Liver (tissue), 9 donors: ENCODE measurements around the gene TBCCD1. TPM values are rescaled to one million over a fixed set of nuclear protein-coding genes. Genes with fewer than 3 reads are reported as not detected.

ENCODE experiments used
- DNase-seq: peaks from one replicate; pipeline ENCODE4 v3.0.0-alpha.2; 2017; ENCODE audit warnings: low spot score
- H3K27ac ChIP-seq, 2 donors: one replicate each; pipeline ENCODE4 v1.7.0; 2013; ENCODE audit warnings: inconsistent platforms in 2 of 2, low read length in 2 of 2, control low read depth in 1 of 2, low read depth in 1 of 2, mild to moderate bottlenecking in 1 of 2
- H3K27me3 ChIP-seq, 4 donors: one replicate each; pipeline versions ENCODE4 v1.6.1 to v1.7.0; 2013; ENCODE audit warnings: low read length in 3 of 4, inconsistent platforms in 1 of 4, mild to moderate bottlenecking in 1 of 4, moderate library complexity in 1 of 4; ENCODE audit not compliant: control insufficient read depth in 4 of 4, insufficient read depth in 4 of 4
- H3K36me3 ChIP-seq, 4 donors: one replicate each; pipeline versions ENCODE4 v1.6.1 to v1.7.0; 2013; ENCODE audit warnings: low read length in 3 of 4, mild to moderate bottlenecking in 3 of 4, low read depth in 1 of 4, moderate library complexity in 1 of 4; ENCODE audit not compliant: control insufficient read depth in 4 of 4, insufficient read depth in 3 of 4
- H3K4me1 ChIP-seq, 4 donors: one replicate each; pipeline versions ENCODE4 v1.6.1 to v1.7.0; 2013; ENCODE audit warnings: low read length in 3 of 4, mild to moderate bottlenecking in 3 of 4, moderate library complexity in 1 of 4; ENCODE audit not compliant: control insufficient read depth in 4 of 4, insufficient read depth in 4 of 4
- H3K4me3 ChIP-seq, 3 donors: one replicate each; pipeline versions ENCODE4 v1.6.1 to v1.7.0; 2013; ENCODE audit warnings: low read length in 3 of 3, control low read depth in 1 of 3, low read depth in 1 of 3, mild to moderate bottlenecking in 1 of 3
- H3K9ac ChIP-seq, 2 donors: one replicate each; pipeline ENCODE4 v1.7.0; 2013; ENCODE audit warnings: low read length in 2 of 2, mild to moderate bottlenecking in 2 of 2, moderate library complexity in 2 of 2, control low read depth in 1 of 2, low read depth in 1 of 2
- H3K9me3 ChIP-seq, 4 donors: one replicate each; pipeline versions ENCODE4 v1.6.1 to v1.7.0; 2013; ENCODE audit warnings: low read length in 3 of 4; ENCODE audit not compliant: control insufficient read depth in 4 of 4
- ATF3 ChIP-seq: IDR thresholded peaks from 2 replicates; pipeline ENCODE4 v1.6.1; 2016; ENCODE audit warnings: antibody characterized with exemption
- CTCF ChIP-seq: fragments of 150-350 bp; IDR thresholded peaks from 2 replicates; pipeline ENCODE4 v1.5.1; 2017; ENCODE audit warnings: improper control_type of control experiment, low read depth, low read length; ENCODE audit not compliant: missing input control
- EGR1 ChIP-seq, 2 donors: IDR thresholded peaks; 2 replicates each; pipeline ENCODE4 v1.6.1; 2016 to 2018; ENCODE audit warnings: antibody characterized with exemption in 2 of 2, low read depth in 2 of 2
- FOXA1 ChIP-seq: IDR thresholded peaks from 2 replicates; pipeline ENCODE4 v1.6.1; 2016; ENCODE audit warnings: antibody characterized with exemption
- FOXA2 ChIP-seq: IDR thresholded peaks from 2 replicates; pipeline ENCODE4 v1.6.1; 2016; ENCODE audit warnings: antibody characterized with exemption
- GABPA ChIP-seq, 2 donors: IDR thresholded peaks in 1 of 2; conservative IDR thresholded peaks in 1 of 2; 2 replicates each; pipeline ENCODE4 v1.6.1; 2016; ENCODE audit warnings: antibody characterized with exemption in 2 of 2, mild to moderate bottlenecking in 1 of 2, moderate library complexity in 1 of 2
- HNF4A ChIP-seq, 2 donors: conservative IDR thresholded peaks; 2 replicates each; pipeline ENCODE4 v1.6.1; 2016; ENCODE audit warnings: antibody characterized with exemption in 2 of 2, mild to moderate bottlenecking in 2 of 2
- HNF4G ChIP-seq: IDR thresholded peaks from 2 replicates; pipeline ENCODE4 v1.6.1; 2016; ENCODE audit warnings: antibody characterized with exemption
- JUND ChIP-seq, 2 donors: IDR thresholded peaks; 2 replicates each; pipeline ENCODE4 v1.6.1; 2016; ENCODE audit warnings: antibody characterized with exemption in 2 of 2
- MAX ChIP-seq: IDR thresholded peaks from 2 replicates; pipeline ENCODE4 v1.6.1; 2016; ENCODE audit warnings: antibody characterized with exemption
- NR2F2 ChIP-seq: IDR thresholded peaks from 2 replicates; pipeline ENCODE4 v1.6.1; 2016; ENCODE audit warnings: antibody characterized with exemption
- RAD21 ChIP-seq, 2 donors: IDR thresholded peaks; 2 replicates each; pipeline ENCODE4 v1.6.1; 2016; ENCODE audit warnings: antibody characterized with exemption in 2 of 2, mild to moderate bottlenecking in 2 of 2
- REST ChIP-seq: IDR thresholded peaks from 2 replicates; pipeline ENCODE4 v1.6.1; 2016; ENCODE audit warnings: antibody characterized with exemption, mild to moderate bottlenecking
- RXRA ChIP-seq, 2 donors: IDR thresholded peaks; 2 replicates each; pipeline ENCODE4 v1.6.1; 2017 to 2018; ENCODE audit warnings: antibody characterized with exemption in 2 of 2, mild to moderate bottlenecking in 1 of 2
- SP1 ChIP-seq: IDR thresholded peaks from 2 replicates; pipeline ENCODE4 v1.6.1; 2018; ENCODE audit warnings: antibody characterized with exemption, mild to moderate bottlenecking
- TAF1 ChIP-seq: conservative IDR thresholded peaks from 2 replicates; pipeline ENCODE4 v1.6.1; 2016; ENCODE audit warnings: antibody characterized with exemption, mild to moderate bottlenecking
- YY1 ChIP-seq: IDR thresholded peaks from 2 replicates; pipeline ENCODE4 v1.6.1; 2016; ENCODE audit warnings: antibody characterized with exemption, mild to moderate bottlenecking
- ZBTB33 ChIP-seq: IDR thresholded peaks from 2 replicates; pipeline ENCODE4 v1.6.1; 2016; ENCODE audit warnings: antibody characterized with exemption
- WGBS: extraction: QIAGEN DNeasy Blood & Tissue Kit; methylation state at CpG from one replicate; pipeline ENCODE4 v1.1.7; 2013; 5-methylcytosine and 5-hydroxymethylcytosine counted together
- polyA plus RNA-seq, 2 donors: library from polyadenylated mRNA; stranded (reverse) in 1 of 2; unstranded in 1 of 2; fragments of 200-250 nt in 1 of 2; fragments of >200 nt in 1 of 2; fragmentation: Nextera tagmentation in 1 of 2; extraction: Ambion mirVana in 1 of 2; gene quantifications; one replicate each; pipeline versions ENCODE4 v1.2.1 to v1.2.3, GENCODE V29; 2013 to 2015
- total RNA-seq, 2 donors: library from RNA; depleted of rRNA; stranded (reverse); fragments of >200 nt; gene quantifications; one replicate each; pipeline ENCODE4 v1.2.3, GENCODE V29; 2014
- donor health status: healthy.
- donor health status: healthy.
- donor health status: healthy.
- donor health status: healthy.
- donor health status: healthy.

TBCCD1 gene
- total RNA-seq (10 to 100 TPM; 15.5 to 16.2 TPM), polyA plus RNA-seq (1 to 10 TPM; 4.9 to 5.6 TPM)

- no peaks in the 10 kb centered on the region for H3K27me3 ChIP-seq
- peaks cover 0 to 3% (median 0%) of the 10 kb centered on the region in 4 donors for H3K36me3 ChIP-seq
- TF ChIP-seq RXRA (IDR thresholded peaks at IDR 0.05) (peak in 1 of 2 donors; percentile 5), TAF1 (peak; percentile 77), NR2F2 (no peak), MAX (no peak), FOXA1 (no peak), RAD21 (IDR thresholded peaks at IDR 0.05) (no peak), SP1 (peak; percentile 66), GABPA (IDR thresholded peaks at IDR 0.05 in 1 of 2, conservative IDR thresholded peaks at IDR 0.05 in 1 of 2) (no peak), YY1 (peak; percentile 28), JUND (IDR thresholded peaks at IDR 0.05) (no peak), ATF3 (no peak), HNF4A (conservative IDR thresholded peaks at IDR 0.05) (peak; percentile 73 to 78), ZBTB33 (no peak), REST (peak; percentile 78), FOXA2 (no peak), HNF4G (peak; percentile 54), CTCF (no peak), EGR1 (IDR thresholded peaks at IDR 0.05; ENCODE audit: low read depth in 2 of 2) (peak in 1 of 2 donors; percentile 54)
- H3K4me3 ChIP-seq = peak within 1 kb of the TSS; percentile 63 to 96 (median 78)
- H3K9me3 ChIP-seq = no peaks in the 10 kb centered on the region
- under 1% methylated on average over 66 of the region's 66 CpGs for WGBS
- peaks cover 0 to 37% (median 30%) of the 10 kb centered on the region in 4 donors for H3K4me1 ChIP-seq
- peak within 1 kb of the TSS; percentile 91 to 97 for H3K9ac ChIP-seq
- peak; percentile 98 for DNase-seq
- H3K27ac ChIP-seq = peak within 1 kb of the TSS; percentile 90 to 91
These were observed at the start of gene TBCCD1 for GRCh38 chr3:186567072-186567921. Gene TBCCD1 (minus strand): TSS chr3:186567339. CDS start chr3:186564329, 3,010 bp downstream.
